NCI-H2029 treated with DMSO at 0.1 percent for 48 hours (cell line): ENCODE results near the gene MBP.

Experiments used
- DNase-seq: peaks from one replicate; lab custom pipeline; 2025; lab: John Stamatoyannopoulos, UW

The MBP gene

GRCh38 chr18:77114415-77115191, 18.0 kb downstream of the MBP start:
- DNase-seq, result no peak

- DNase-seq, result no peak
Measured at GRCh38 chr18:77114152-77114414, 18.5 kb downstream of the MBP start.

GRCh38 chr18:77113361-77114151, 19.0 kb downstream of the MBP start:
- DNase-seq, result no peak

- no peak for DNase-seq
Measured at GRCh38 chr18:77112747-77113092, 19.9 kb downstream of the MBP start.

- no peak for DNase-seq
Measured at GRCh38 chr18:77111951-77112746, 20.4 kb downstream of the MBP start.

GRCh38 chr18:77111449-77111848, 21.1 kb downstream of the MBP start:
- no peak for DNase-seq

- no peak for DNase-seq
Measured at GRCh38 chr18:77110936-77111335, 21.6 kb downstream of the MBP start.

GRCh38 chr18:77110400-77110799, 22.2 kb downstream of the MBP start:
- no peak for DNase-seq

GRCh38 chr18:77109648-77110019, 22.9 kb downstream of the MBP start:
- no peak for DNase-seq

GRCh38 chr18:77108821-77109647, 23.5 kb downstream of the MBP start:
- DNase-seq, result no peak

- DNase-seq, result no peak
Measured at GRCh38 chr18:77108001-77108692, 24.4 kb downstream of the MBP start.

- DNase-seq, result no peak
Measured at GRCh38 chr18:77107292-77107691, 25.3 kb downstream of the MBP start.

- DNase-seq, result no peak
Measured at GRCh38 chr18:77106331-77106730, 26.3 kb downstream of the MBP start.

GRCh38 chr18:77105680-77106079, 26.9 kb downstream of the MBP start:
- DNase-seq, result no peak

- no peak for DNase-seq
Measured at GRCh38 chr18:77105028-77105427, 27.6 kb downstream of the MBP start.

- DNase-seq, result no peak
Measured at GRCh38 chr18:77103991-77104531, 28.5 kb downstream of the MBP start.

GRCh38 chr18:77103187-77103850, 29.3 kb downstream of the MBP start:
- no peak for DNase-seq

GRCh38 chr18:77102259-77103040, 30.1 kb downstream of the MBP start:
- DNase-seq, result no peak

- no peak for DNase-seq
Measured at GRCh38 chr18:77101410-77102258, 30.9 kb downstream of the MBP start.
